Embryonic facial prominence (tissue), 1 donor: ENCODE measurements around the gene PAQR5.
"Not testable (repeated sequence)": the region's sequence is repeated elsewhere in the genome, so short reads cannot be mapped to it uniquely, and the experiment has no call there.

Experiments used
- DNase-seq: peaks from one replicate; pipeline ENCODE4 v3.0.0-alpha.2; 2016; ENCODE audit errors: extremely low spot score

PAQR5 gene

GRCh38 chr15:69424001-69424400 is 125.3 kb downstream of the PAQR5 start:
- DNase-seq, result no peak

- DNase-seq, result no peak
Observed at GRCh38 chr15:69424748-69425413, 126.2 kb downstream of the PAQR5 start.

DNA sequence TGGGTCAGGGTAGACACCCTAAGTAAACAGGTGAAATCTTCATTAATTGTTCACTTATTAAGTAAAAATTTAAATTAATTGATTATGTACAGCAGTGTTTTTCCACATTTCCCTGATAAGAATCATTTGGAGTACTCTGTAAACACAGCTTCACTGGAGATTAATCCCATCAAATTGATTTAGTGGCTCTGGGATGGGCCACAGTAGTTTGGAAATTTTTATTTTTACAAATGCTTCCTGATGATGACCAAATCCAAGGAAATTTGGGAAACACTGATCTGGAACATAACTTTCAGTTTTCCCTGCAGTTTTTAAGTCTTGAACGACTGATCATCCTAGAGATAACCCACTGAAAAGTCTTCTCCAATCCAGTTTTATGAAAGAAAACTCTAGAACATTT is 135.1 kb downstream of the PAQR5 start:
- DNase-seq, result no peak

DNA sequence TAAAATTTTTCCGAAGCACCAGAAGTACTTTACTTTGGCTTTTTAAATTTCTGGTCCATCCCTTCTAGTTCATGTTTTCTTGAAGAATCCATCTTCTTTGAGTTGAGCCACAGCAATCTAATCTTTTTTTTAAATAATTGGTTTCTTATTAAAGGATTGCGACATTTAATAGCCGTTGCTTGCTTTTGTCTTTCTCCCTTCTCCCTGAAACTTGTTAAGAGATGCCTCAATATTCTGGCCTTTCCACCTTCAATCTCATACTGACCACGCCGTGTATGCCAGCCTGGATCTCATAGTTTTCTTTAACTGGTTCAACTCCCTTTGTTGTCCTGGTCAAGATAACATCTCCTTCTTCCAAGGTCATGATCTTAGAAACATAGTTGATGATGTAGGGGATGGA is 135.5 kb downstream of the PAQR5 start:
- DNase-seq, result no peak

DNA sequence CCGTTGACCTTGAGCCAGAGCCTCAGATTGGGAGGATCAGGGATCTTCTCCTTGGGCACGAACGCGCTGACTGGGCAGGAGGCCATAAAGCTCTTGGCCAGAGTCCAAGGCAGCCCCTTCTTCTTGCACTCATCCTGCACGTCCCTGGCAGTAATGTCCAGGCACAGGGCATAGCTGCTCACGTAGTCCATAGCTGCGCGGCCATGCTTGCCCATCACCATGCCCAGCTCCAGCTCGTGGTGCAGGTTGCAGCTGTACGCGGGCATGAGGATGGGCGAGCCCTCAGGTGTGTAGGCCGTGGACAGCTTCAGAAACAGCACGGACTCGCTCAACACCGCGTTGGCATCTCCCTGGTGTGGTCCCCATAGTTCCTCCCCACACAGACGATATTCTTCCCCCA is 136.0 kb downstream of the PAQR5 start:
- DNase-seq, result no peak

- no peak for DNase-seq
Observed at GRCh38 chr15:69435985-69436384, 137.3 kb downstream of the PAQR5 start.

- no peak for DNase-seq
Observed at GRCh38 chr15:69436951-69437350, 138.2 kb downstream of the PAQR5 start.

- DNase-seq, result no peak
Observed at GRCh38 chr15:69439623-69440022, 140.9 kb downstream of the PAQR5 start.

GRCh38 chr15:69443032-69443611 is 144.4 kb downstream of the PAQR5 start:
- no peak for DNase-seq

DNA sequence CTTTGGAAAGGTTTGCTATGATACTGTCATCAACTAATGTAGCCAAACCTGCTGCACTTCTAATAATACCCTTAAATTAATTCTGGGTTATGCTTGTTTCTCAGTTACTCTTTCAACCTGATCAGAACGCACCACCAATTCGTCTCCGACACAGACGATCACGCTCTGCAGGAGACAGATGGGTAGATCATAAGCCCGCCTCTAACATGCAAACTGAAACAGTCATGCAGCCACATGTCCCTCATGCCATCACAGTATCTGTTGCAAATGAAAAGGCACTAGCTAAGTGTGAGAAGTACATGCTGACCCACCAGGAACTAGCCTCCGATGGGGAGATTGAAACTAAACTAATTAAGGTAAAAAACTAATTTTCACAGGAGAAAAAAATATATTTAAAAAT is 146.0 kb downstream of the PAQR5 start:
- no peak for DNase-seq

DNA sequence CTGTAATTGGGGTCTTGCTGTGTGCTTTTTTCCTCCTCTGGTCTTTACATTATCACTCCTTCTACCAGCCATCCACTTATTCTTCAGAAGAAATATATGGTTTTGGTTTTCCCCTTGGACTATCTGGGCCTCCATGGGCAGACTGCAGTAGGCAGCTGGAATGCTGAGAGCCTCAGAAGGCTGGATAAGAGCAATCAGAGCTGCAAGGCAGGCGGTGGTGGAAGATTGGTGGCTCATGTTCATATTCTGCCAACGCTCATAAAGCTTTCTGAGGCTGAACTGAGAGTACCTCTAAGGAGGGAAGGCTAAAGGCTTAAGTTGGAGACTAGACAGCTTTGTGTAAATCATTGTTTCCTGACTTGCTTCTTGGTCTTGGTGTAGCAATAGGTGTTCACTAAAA is 148.2 kb downstream of the PAQR5 start:
- no peak for DNase-seq

GRCh38 chr15:69450221-69450620 is 151.5 kb downstream of the PAQR5 start:
- not testable (repeated sequence) for DNase-seq

GRCh38 chr15:69450968-69451695 is 152.4 kb downstream of the PAQR5 start:
- DNase-seq, result no peak

DNA sequence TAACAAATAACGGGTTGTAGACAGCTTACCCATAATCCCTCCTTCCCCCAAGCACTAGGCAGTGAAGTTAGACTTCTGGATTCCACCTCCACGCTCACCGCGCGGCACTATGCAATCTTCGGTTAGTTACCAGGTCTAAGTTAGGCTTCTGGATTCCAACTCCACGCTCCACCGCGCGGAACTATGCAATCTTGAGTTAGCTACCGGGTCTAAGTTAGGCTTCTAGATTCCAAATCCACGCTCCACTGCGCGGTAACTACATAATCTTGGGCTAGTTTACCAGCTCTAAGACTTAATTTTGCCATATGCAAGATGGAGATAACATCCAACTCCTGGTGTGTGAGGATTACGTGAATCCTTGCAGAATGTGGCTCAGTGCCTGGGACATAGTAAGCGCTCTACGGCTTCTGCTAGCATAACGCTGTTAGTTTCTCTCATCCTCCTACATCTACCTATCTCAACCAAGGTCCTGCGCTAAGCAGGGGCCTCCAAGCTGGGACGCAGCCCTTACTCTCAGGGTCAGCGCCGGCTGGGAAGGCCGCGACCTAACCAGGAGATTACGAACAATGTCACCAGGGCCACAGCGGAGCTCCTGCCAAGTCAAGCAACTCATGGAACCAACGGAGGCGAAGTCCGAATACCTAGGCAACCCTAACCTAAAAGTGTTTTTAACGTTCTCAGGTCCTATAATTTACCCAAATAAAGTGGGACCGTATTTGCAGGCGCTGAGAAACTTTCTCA is 153.4 kb downstream of the PAQR5 start:
- DNase-seq, result no peak

GRCh38 chr15:69452692-69453521 is 154.2 kb downstream of the PAQR5 start, which contains the start of gene RPLP1:
RPLP1 (plus strand) TSS chr15:69452818; CDS start chr15:69452949, 131 bp downstream.
- DNase-seq, result peak; percentile 92

DNA sequence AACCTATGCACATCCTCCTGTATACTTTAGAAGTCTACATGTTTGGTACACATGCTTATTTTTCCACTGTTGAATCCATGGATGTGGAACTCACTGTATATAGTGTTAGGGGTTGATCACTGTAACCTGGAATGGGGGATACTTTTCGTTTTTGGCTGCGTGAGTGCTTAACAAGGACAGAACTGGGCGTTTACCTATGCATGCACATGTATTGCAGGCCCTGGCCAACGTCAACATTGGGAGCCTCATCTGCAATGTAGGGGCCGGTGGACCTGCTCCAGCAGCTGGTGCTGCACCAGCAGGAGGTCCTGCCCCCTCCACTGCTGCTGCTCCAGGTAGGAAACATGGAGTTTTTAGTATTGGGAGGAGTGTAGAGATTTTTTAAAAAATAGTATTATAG is 156.2 kb downstream of the PAQR5 start:
- no peak for DNase-seq

DNA sequence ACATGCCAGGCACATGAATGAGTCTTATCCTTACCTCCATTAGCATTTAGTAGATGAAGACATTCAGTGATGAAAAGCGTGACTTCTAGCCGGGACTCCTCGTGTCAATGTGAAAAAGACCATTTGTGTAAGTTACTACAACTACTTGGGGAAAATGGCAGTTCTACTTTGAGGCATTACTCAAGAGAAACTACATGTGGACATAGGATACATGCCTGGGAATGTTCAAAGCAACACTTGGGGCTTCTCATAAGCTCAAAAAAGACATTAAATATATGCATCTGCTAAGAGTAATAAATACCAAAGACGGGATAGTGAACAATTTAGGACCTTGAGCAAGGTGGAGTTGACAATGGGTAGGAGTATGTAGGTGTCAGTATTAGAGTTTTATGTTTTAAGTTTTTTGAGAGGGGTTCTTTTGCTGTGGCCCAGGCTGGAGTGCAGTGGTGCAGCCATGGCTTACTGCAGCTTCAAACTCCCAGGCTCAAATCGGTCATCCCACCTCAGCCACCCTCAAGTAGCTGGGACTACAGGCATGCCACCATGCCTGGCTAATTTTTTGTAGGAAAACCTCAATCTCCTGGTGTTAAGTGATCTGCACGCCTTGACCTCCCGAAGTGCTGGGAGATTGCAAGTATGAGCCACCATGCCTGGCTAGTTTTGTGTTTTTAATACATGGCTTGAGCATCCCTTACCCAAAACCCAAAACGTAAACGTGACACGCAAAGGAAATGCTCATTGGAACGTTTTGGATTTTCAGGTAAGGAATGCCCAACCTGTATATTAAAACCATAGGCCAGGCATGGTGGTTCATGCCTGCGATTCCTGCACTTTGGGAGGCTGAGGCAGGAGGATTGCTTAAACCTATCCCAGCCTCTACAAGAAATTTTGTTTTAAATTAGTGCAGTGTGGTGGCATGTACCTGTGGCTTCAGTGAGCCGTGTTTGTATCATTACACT is 157.8 kb downstream of the PAQR5 start:
- no peak for DNase-seq
